NB4 (cell line): ENCODE measurements around the gene IGSF1.

Experiments used
- DNase-seq: peaks from one replicate; pipeline ENCODE4 v3.0.0; 2010; ENCODE audit warnings: low read depth
- H3K4me3 ChIP-seq: one replicate; pipeline ENCODE4 v1.5.1; 2011; ENCODE audit warnings: mild to moderate bottlenecking, low read depth, low read length, moderate library complexity
- MAX ChIP-seq: IDR thresholded peaks from 2 replicates; pipeline ENCODE4 v1.6.1; 2011; ENCODE audit warnings: low read depth, low read length
- MYC ChIP-seq: IDR thresholded peaks from 2 replicates; pipeline ENCODE4 v1.6.1; 2011; ENCODE audit warnings: low read depth, low read length
- POLR2A ChIP-seq: IDR thresholded peaks from 2 replicates; pipeline ENCODE4 v1.6.1; 2011; ENCODE audit warnings: mild to moderate bottlenecking; ENCODE audit not compliant: insufficient read length; ENCODE audit errors: extremely low read depth
- TF ChIP-seq, protein P1 (sequence below): IDR thresholded peaks from one replicate; pipeline ENCODE4 v1.5.1; 2012; ENCODE audit warnings: low read depth, low read length

The IGSF1 gene

DNA sequence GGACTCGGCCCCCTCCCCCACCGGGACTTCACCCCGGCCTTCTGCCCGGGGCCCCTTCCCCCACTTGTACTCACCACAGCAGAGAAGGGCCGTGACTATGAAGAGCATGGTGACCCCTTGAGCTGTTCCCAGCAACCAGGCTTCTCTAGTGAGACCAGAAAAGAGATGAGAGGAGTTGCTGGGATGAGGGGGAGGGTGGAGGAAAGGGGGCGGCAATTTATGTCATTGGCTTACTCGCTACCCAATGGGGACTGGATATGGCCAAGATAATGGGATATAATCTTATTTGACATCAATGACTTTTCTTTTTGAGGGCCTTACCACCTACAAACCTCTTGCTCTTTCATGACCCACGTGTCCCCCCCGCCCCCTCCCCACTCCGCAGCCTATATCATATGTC is 9.9 kb downstream of the IGSF1 start:
- H3K4me3 ChIP-seq, result no peak overlapping the region
- TF ChIP-seq MYC (no peak), MAX (no peak), POLR2A (no peak)
- TF ChIP-seq, protein P1, sequence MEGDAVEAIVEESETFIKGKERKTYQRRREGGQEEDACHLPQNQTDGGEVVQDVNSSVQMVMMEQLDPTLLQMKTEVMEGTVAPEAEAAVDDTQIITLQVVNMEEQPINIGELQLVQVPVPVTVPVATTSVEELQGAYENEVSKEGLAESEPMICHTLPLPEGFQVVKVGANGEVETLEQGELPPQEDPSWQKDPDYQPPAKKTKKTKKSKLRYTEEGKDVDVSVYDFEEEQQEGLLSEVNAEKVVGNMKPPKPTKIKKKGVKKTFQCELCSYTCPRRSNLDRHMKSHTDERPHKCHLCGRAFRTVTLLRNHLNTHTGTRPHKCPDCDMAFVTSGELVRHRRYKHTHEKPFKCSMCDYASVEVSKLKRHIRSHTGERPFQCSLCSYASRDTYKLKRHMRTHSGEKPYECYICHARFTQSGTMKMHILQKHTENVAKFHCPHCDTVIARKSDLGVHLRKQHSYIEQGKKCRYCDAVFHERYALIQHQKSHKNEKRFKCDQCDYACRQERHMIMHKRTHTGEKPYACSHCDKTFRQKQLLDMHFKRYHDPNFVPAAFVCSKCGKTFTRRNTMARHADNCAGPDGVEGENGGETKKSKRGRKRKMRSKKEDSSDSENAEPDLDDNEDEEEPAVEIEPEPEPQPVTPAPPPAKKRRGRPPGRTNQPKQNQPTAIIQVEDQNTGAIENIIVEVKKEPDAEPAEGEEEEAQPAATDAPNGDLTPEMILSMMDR, result no peak
- no peak for DNase-seq

- TF ChIP-seq MYC (no peak), MAX (no peak), POLR2A (no peak)
- TF ChIP-seq, protein P1, result no peak
Measured at GRCh38 chrX:131277543-131278136, 11.5 kb downstream of the IGSF1 start.

DNA sequence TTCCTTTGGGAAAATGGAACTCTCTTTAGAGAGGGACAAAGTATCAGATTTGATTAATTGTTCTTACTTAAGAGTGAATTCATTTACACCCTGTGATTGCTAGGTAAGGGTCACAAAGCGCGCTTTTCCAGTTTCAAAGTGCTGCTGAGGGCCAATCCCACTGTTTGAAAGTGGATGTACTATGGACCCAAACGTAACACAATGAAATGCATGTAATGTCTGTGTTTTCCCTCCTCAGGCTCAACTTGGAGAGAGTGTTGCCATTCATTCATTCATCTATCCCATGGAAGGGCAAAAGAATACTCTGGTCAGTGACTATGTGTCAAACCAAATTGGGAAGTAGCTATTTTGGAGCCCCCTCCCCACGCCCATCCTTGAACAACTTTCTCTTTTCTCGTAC is 16.1 kb downstream of the IGSF1 start:
- no peak overlapping the region for H3K4me3 ChIP-seq
- no peak for TF ChIP-seq POLR2A
- DNase-seq, result no peak

More at GRCh38 chrX:131277543-131278136, 11.5 kb downstream of the IGSF1 start:
- no peak for DNase-seq
- H3K4me3 ChIP-seq, result no peak overlapping the region

DNA sequence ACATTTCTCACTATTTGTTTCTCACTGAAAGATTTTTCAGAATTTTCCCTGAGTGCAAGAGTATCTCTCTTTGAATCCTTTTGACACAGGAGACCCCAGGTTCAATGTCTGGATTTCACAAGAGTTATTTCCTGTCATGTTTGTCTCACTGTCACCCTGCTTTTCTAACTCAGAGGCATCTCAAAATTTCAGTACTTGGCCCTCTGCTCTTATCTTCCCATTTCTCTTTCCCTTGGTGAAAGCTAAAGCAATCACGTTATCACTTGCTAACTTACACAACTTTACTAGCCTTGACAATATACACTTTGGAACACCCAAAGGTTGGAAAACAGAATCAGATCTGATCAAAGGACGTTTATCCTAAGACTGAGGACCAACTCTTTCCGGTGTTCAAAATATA is 17.3 kb downstream of the IGSF1 start:
- no peak for TF ChIP-seq MYC
- no peak for TF ChIP-seq MAX
- no peak for TF ChIP-seq POLR2A
- TF ChIP-seq, protein P1, result no peak
- DNase-seq, result no peak
- H3K4me3 ChIP-seq, result no peak overlapping the region

- no peak for TF ChIP-seq POLR2A
- TF ChIP-seq MAX, result no peak
- no peak for TF ChIP-seq MYC
- TF ChIP-seq, protein P1, result no peak
- DNase-seq, result no peak
- H3K4me3 ChIP-seq, result no peak overlapping the region
Measured at GRCh38 chrX:131271274-131271673, 17.8 kb downstream of the IGSF1 start.

DNA sequence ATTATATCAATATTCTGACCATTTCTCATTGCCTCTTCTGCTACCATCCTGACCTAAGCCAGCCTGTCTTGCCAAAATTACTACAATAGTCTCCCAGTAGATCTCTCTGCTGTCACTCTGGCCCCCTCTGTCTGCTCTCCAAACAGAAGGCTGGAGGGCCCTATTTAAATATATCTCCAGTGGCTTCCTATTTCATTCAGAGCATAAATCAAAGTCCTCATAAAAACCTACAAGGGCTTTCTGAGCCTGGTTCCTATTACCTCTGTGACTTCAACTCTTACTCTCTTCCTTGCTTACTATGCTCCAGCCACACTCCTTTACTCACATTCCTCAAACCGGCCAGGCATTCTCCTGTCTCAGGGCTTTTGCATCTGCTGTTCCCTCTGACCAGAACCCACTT is 19.0 kb downstream of the IGSF1 start:
- TF ChIP-seq MYC (no peak), POLR2A (no peak), MAX (no peak)
- TF ChIP-seq, protein P1, result no peak
- no peak for DNase-seq
- no peak overlapping the region for H3K4me3 ChIP-seq
